Activated gamma-delta T cell (primary cell): ENCODE data around the gene AMT.

ENCODE experiments used
- DNase-seq: peaks from one replicate; lab custom pipeline; 2025; lab: John Stamatoyannopoulos, UW

Gene AMT

GRCh38 chr3:49388289-49388820, 33.9 kb downstream of the AMT start:
- DNase-seq, result no peak

DNA sequence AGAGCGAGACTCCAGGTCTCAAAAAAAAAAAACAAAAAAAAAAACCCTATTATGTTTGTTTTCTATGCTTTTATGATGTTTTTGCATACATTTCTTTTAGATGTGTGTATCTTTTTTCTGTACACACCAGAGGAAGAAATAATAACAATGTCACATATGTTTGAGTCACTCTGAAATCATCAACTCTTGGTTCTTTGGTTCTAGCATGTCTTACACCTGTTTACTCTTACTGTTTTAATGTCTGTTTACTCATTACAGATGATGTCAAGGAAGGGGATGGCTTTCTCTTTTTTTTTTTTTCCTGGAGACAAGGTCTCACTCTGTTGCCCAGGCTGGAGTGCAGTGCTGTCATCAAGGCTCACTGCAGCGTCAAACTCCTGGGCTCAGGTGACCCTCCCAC, 34.6 kb downstream of the AMT start:
- DNase-seq, result no peak

DNA sequence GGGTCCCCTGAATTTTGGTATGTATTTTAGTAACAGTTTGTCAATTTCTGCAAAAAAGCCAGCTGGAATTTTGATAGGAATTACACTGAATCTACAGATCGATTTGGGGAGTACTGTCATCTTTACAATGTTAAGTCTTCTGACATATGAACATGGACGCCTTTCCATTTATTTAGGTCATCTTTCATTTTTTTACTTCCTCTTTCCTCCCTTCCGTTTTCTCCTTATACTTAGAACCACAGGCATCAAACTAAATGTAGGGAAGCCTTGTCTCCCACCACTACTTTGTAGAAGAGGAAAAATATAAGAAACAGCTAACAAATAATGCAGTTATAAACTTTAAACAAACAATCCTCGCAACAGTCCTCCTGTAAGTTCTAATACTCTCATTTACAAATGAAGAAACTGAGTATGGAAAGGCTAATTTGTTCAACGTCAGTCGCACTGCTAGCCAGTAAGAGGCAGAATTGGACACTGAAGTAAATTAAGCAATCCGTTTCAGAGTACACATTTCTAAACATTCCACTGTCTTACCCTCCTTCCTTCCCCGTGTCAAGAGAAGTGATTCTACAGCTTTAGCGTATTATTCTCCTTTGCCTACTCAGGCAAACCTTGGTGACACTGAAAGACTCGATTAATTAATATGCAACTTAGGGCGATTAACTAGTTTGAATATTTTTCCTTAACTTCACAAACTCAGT, 36.1 kb downstream of the AMT start:
- no peak for DNase-seq

DNA sequence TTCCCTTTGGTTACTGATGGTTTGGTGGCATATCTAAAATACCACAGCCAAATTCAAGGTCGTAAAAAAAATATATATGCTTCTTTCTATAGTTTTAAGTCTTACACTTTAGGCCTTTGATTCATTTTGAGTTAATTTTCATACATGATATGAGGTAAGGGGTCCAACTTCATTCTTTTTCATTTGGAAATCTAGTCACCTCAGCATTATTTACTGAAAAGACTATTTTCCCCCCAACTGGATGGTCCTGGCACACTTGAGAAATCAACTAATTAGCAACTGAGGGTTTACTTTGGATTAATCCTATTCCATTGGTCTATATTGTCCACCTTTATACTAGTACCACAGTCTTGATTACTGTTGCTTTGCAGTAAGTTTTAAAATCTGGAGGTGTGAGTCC, 36.7 kb downstream of the AMT start:
- DNase-seq, result no peak

DNA sequence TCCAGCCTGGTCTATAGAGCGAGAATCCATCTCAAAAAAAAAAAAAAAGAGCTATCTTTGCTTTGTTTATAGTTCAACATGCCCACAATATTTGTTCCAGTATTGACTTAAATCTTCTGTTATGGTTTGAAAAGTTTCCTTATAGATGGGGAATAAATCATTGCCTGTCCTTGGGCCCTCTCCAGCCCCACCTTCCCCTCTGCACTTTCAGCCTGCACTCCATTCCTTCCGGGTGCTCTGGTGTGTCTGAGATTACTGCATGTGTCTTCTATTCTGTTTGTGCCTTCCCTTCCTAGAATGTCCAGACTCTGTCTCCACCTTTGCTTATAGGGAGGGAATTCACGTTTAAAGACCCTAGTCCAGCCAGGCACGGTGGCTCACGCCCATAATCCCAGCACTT, 38.9 kb downstream of the AMT start:
- no peak for DNase-seq

- DNase-seq, result no peak
Measured at GRCh38 chr3:49378249-49378895, 43.9 kb downstream of the AMT start.

- DNase-seq, result no peak
Measured at GRCh38 chr3:49377483-49377882, 44.8 kb downstream of the AMT start.

GRCh38 chr3:49371946-49372345, 50.3 kb downstream of the AMT start:
- no peak for DNase-seq

GRCh38 chr3:49370585-49371290, 51.5 kb downstream of the AMT start:
- no peak for DNase-seq
